HEK293 (cell line): ENCODE data around the gene MEGF6.

ENCODE experiments used
- CTCF ChIA-PET: fragments of 350-600 bp; formaldehyde crosslinking; extraction: SDS; loops from one replicate; lab custom pipeline; 2021; ENCODE audit warnings: antibody characterized with exemption; lab: Yijun Ruan, JAX
- POLR2A ChIA-PET: fragments of 300-600 bp; formaldehyde crosslinking; extraction: SDS; loops from one replicate; lab custom pipeline; 2020; ENCODE audit warnings: antibody characterized with exemption, inconsistent platforms; lab: Yijun Ruan, JAX
- H3K27ac ChIP-seq: fragments of 200-500 bp; sonication (Bioruptor generic); 2 replicates; pipeline ENCODE4 v1.5.1; 2014; ENCODE audit warnings: low read depth, low read length, control low read depth, inconsistent platforms; ENCODE audit errors: extremely low read depth
- H3K36me3 ChIP-seq, 2 experiments: fragments of 200-500 bp in 1 of 2; sonication (Bioruptor generic) in 1 of 2; 1 replicate in 1 of 2; 2 replicates in 1 of 2; pipeline ENCODE4 v1.5.1; 2014 to 2017; ENCODE audit warnings: inconsistent platforms in 2 of 2, low read length in 2 of 2; ENCODE audit not compliant: control insufficient read depth in 2 of 2, insufficient read depth in 1 of 2
- H3K4me1 ChIP-seq: fragments of 200-500 bp; sonication (Bioruptor generic); 2 replicates; pipeline ENCODE4 v1.5.1; 2014; ENCODE audit warnings: mild to moderate bottlenecking, low read length, inconsistent platforms; ENCODE audit not compliant: control insufficient read depth, insufficient read depth
- H3K4me3 ChIP-seq: 2 replicates; pipeline ENCODE4 v1.5.1; 2011; ENCODE audit warnings: low read depth, mild to moderate bottlenecking, control low read depth, low read length, moderate library complexity
- H3K9me3 ChIP-seq: fragments of 200-500 bp; sonication (Bioruptor generic); 2 replicates; pipeline ENCODE4 v1.5.1; 2014; ENCODE audit warnings: low read depth, low read length, inconsistent platforms; ENCODE audit not compliant: control insufficient read depth, insufficient read depth
- BCL11A ChIP-seq: fragments of 450-650 bp; formaldehyde crosslinking; IDR thresholded peaks from 2 replicates; pipeline ENCODE4 v1.5.1; 2016; ENCODE audit warnings: low read depth, missing biosample characterization, missing genetic modification characterization
- SETDB1 ChIP-seq: IDR thresholded peaks from one replicate; pipeline ENCODE4 v1.6.1; 2017; ENCODE audit warnings: mild to moderate bottlenecking, low read length, moderate library complexity, mixed read lengths; ENCODE audit not compliant: insufficient read length
- WT1 ChIP-seq: fragments of 450-650 bp; formaldehyde crosslinking; IDR thresholded peaks from 2 replicates; pipeline ENCODE4 v1.5.1; 2016; ENCODE audit warnings: missing biosample characterization, missing genetic modification characterization
- YY1 ChIP-seq: fragments of 450-650 bp; formaldehyde crosslinking; IDR thresholded peaks from 2 replicates; pipeline ENCODE4 v1.5.1; 2018; ENCODE audit warnings: missing biosample characterization, missing genetic modification characterization
- YY2 ChIP-seq: fragments of 450-650 bp; formaldehyde crosslinking; IDR thresholded peaks from 2 replicates; pipeline ENCODE4 v1.5.1; 2016; ENCODE audit warnings: missing biosample characterization, missing genetic modification characterization
- ZBTB21 ChIP-seq: fragments of 450-650 bp; formaldehyde crosslinking; IDR thresholded peaks from 2 replicates; pipeline ENCODE4 v1.5.1; 2017; ENCODE audit warnings: missing biosample characterization, missing genetic modification characterization
- ZNF121 ChIP-seq: fragments of 450-650 bp; formaldehyde crosslinking; IDR thresholded peaks from 2 replicates; pipeline ENCODE4 v1.5.1; 2016; ENCODE audit warnings: missing biosample characterization, missing genetic modification characterization
- ZNF140 ChIP-seq: fragments of 450-650 bp; formaldehyde crosslinking; IDR thresholded peaks from 2 replicates; pipeline ENCODE4 v1.5.1; 2016; ENCODE audit warnings: missing biosample characterization, missing genetic modification characterization
- ZNF146 ChIP-seq: fragments of 450-650 bp; formaldehyde crosslinking; IDR thresholded peaks from 2 replicates; pipeline ENCODE4 v1.5.1; 2016; ENCODE audit warnings: missing biosample characterization, missing genetic modification characterization
- ZNF248 ChIP-seq: fragments of 450-650 bp; formaldehyde crosslinking; IDR thresholded peaks from 2 replicates; pipeline ENCODE4 v1.5.1; 2017; ENCODE audit warnings: missing biosample characterization, missing genetic modification characterization
- ZNF311 ChIP-seq: fragments of 450-650 bp; formaldehyde crosslinking; IDR thresholded peaks from 2 replicates; pipeline ENCODE4 v1.5.1; 2017; ENCODE audit warnings: missing biosample characterization, missing genetic modification characterization, borderline replicate concordance
- ZNF404 ChIP-seq: fragments of 450-650 bp; formaldehyde crosslinking; IDR thresholded peaks from 2 replicates; pipeline ENCODE4 v1.5.1; 2017; ENCODE audit warnings: missing biosample characterization, missing genetic modification characterization
- ZNF416 ChIP-seq: fragments of 450-650 bp; formaldehyde crosslinking; IDR thresholded peaks from 2 replicates; pipeline ENCODE4 v1.5.1; 2016; ENCODE audit warnings: missing biosample characterization, missing genetic modification characterization
- ZNF426 ChIP-seq: fragments of 450-650 bp; formaldehyde crosslinking; IDR thresholded peaks from 2 replicates; pipeline ENCODE4 v1.5.1; 2017; ENCODE audit warnings: missing biosample characterization, missing genetic modification characterization, mild to moderate bottlenecking, inconsistent platforms, moderate library complexity
- ZNF518A ChIP-seq: fragments of 450-650 bp; formaldehyde crosslinking; conservative IDR thresholded peaks from 2 replicates; pipeline ENCODE4 v1.5.1; 2016; ENCODE audit warnings: low read depth, missing biosample characterization, missing genetic modification characterization
- ZNF544 ChIP-seq: fragments of 450-650 bp; formaldehyde crosslinking; IDR thresholded peaks from 2 replicates; pipeline ENCODE4 v1.5.0; 2017; ENCODE audit warnings: missing biosample characterization, missing genetic modification characterization
- ZNF555 ChIP-seq: fragments of 450-650 bp; formaldehyde crosslinking; conservative IDR thresholded peaks from 2 replicates; pipeline ENCODE4 v1.5.1; 2017; ENCODE audit warnings: missing biosample characterization, mild to moderate bottlenecking, missing genetic modification characterization, inconsistent platforms
- ZNF585B ChIP-seq: fragments of 450-650 bp; formaldehyde crosslinking; IDR thresholded peaks from 2 replicates; pipeline ENCODE4 v1.5.1; 2016; ENCODE audit warnings: missing biosample characterization, missing genetic modification characterization
- ZNF623 ChIP-seq: fragments of 450-650 bp; formaldehyde crosslinking; IDR thresholded peaks from 2 replicates; pipeline ENCODE4 v1.5.1; 2016; ENCODE audit warnings: missing biosample characterization, missing genetic modification characterization
- ZNF624 ChIP-seq: fragments of 450-650 bp; formaldehyde crosslinking; IDR thresholded peaks from 2 replicates; pipeline ENCODE4 v1.5.1; 2017; ENCODE audit warnings: missing biosample characterization, missing genetic modification characterization
- ZNF768 ChIP-seq: fragments of 450-650 bp; formaldehyde crosslinking; IDR thresholded peaks from 2 replicates; pipeline ENCODE4 v1.5.1; 2018; ENCODE audit warnings: missing biosample characterization, mild to moderate bottlenecking, missing genetic modification characterization
- ZNF792 ChIP-seq: fragments of 450-650 bp; formaldehyde crosslinking; IDR thresholded peaks from 2 replicates; pipeline ENCODE4 v1.5.1; 2016; ENCODE audit warnings: missing biosample characterization, missing genetic modification characterization
- TF ChIP-seq, protein P1 (sequence below): fragments of 450-650 bp; formaldehyde crosslinking; IDR thresholded peaks from 2 replicates; pipeline ENCODE4 v1.5.1; 2016; ENCODE audit warnings: missing biosample characterization, missing genetic modification characterization
- TF ChIP-seq, protein P2 (sequence below): fragments of 450-650 bp; formaldehyde crosslinking; IDR thresholded peaks from 2 replicates; pipeline ENCODE4 v1.5.1; 2017; ENCODE audit warnings: missing biosample characterization, mild to moderate bottlenecking, missing genetic modification characterization, moderate library complexity

The MEGF6 gene

GRCh38 chr1:3642919-3643675 lies 31.8 kb upstream of the MEGF6 start (continued):
- no peak for TF ChIP-seq ZNF311 (tag by site-specific recombination)
- TF ChIP-seq ZNF768 (tag by site-specific recombination), result no peak
- no peak for TF ChIP-seq WT1 (tag by site-specific recombination)
- TF ChIP-seq ZNF248 (tag by site-specific recombination), result no peak
- TF ChIP-seq ZNF623 (tag by site-specific recombination), result no peak
- no peak for TF ChIP-seq ZNF792 (tag by site-specific recombination)
- TF ChIP-seq YY1 (tag by site-specific recombination), result no peak
- TF ChIP-seq ZBTB21, result no peak
- TF ChIP-seq, protein P1, sequence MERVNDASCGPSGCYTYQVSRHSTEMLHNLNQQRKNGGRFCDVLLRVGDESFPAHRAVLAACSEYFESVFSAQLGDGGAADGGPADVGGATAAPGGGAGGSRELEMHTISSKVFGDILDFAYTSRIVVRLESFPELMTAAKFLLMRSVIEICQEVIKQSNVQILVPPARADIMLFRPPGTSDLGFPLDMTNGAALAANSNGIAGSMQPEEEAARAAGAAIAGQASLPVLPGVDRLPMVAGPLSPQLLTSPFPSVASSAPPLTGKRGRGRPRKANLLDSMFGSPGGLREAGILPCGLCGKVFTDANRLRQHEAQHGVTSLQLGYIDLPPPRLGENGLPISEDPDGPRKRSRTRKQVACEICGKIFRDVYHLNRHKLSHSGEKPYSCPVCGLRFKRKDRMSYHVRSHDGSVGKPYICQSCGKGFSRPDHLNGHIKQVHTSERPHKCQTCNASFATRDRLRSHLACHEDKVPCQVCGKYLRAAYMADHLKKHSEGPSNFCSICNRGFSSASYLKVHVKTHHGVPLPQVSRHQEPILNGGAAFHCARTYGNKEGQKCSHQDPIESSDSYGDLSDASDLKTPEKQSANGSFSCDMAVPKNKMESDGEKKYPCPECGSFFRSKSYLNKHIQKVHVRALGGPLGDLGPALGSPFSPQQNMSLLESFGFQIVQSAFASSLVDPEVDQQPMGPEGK (tag by site-specific recombination), result no peak
- TF ChIP-seq ZNF544, result no peak

- TF ChIP-seq SETDB1 (no peak), ZNF518A (no peak), ZNF404 (no peak), ZNF585B (tag by site-specific recombination) (no peak), BCL11A (no peak), ZNF416 (tag by site-specific recombination) (no peak), ZBTB21 (no peak), ZNF121 (no peak), YY2 (tag by site-specific recombination) (no peak), ZNF140 (no peak), ZNF624 (tag by site-specific recombination) (no peak), ZNF555 (tag by site-specific recombination) (no peak), ZNF544 (no peak), ZNF146 (tag by site-specific recombination) (no peak), ZNF426 (tag by site-specific recombination) (no peak)
- TF ChIP-seq, protein P2, sequence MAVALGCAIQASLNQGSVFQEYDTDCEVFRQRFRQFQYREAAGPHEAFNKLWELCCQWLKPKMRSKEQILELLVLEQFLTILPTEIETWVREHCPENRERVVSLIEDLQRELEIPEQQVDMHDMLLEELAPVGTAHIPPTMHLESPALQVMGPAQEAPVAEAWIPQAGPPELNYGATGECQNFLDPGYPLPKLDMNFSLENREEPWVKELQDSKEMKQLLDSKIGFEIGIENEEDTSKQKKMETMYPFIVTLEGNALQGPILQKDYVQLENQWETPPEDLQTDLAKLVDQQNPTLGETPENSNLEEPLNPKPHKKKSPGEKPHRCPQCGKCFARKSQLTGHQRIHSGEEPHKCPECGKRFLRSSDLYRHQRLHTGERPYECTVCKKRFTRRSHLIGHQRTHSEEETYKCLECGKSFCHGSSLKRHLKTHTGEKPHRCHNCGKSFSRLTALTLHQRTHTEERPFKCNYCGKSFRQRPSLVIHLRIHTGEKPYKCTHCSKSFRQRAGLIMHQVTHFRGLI (tag by site-specific recombination), result no peak
- ChIA-PET POLR2A (interaction anchor here (0.9 kb wide), 1 partner anchor 12 kb away, joined by 4 read pairs; no protein-coding TSS in a partner anchor), CTCF (interaction anchor here (0.6 to 1.5 kb wide), 2 partner anchors 135 to 151 kb away, joined by 3 read pairs; no protein-coding TSS in a partner anchor)
- H3K4me3 ChIP-seq, result no peak overlapping the region
- no peaks in the 10 kb centered on the region for H3K4me1 ChIP-seq
- no peaks in the 10 kb centered on the region for H3K9me3 ChIP-seq
- H3K27ac ChIP-seq, result no peak overlapping the region
- H3K36me3 ChIP-seq, result peaks cover 4 to 93% of the 10 kb centered on the region in 2 experiments; a peak in 2 of 3 replicates
Measured at GRCh38 chr1:3641816-3642215, 30.5 kb upstream of the MEGF6 start.
